WTC11 (cell line): ENCODE data around the gene ORC3. TPM values are rescaled to one million over a fixed set of nuclear protein-coding genes. Genes with fewer than 3 reads are reported as not detected.

Experiments used
- ARID4B ChIP-seq: sonication (generic); formaldehyde crosslinking; IDR thresholded peaks from 2 replicates; pipeline ENCODE4 v1.8.0; 2023; ENCODE audit warnings: missing genetic modification reagents, mild to moderate bottlenecking, borderline replicate concordance
- ATF1 ChIP-seq: sonication (generic); formaldehyde crosslinking; IDR thresholded peaks from 2 replicates; pipeline ENCODE4 v1.8.1; 2023; ENCODE audit warnings: mild to moderate bottlenecking, moderate library complexity, missing genetic modification reagents
- ATF3 ChIP-seq: sonication (generic); formaldehyde crosslinking; conservative IDR thresholded peaks from 2 replicates; pipeline ENCODE4 v1.8.1; 2022; ENCODE audit warnings: mild to moderate bottlenecking, missing genetic modification reagents
- ATF6 ChIP-seq: sonication (generic); formaldehyde crosslinking; IDR thresholded peaks from 2 replicates; pipeline ENCODE4 v1.8.1; 2023; ENCODE audit warnings: mild to moderate bottlenecking, missing genetic modification reagents
- CDX4 ChIP-seq: fragments of 250-450 bp; sonication (Bioruptor Pico); IDR thresholded peaks from 2 replicates; pipeline ENCODE4 v1.9.0; 2021; ENCODE audit warnings: moderate library complexity, mild to moderate bottlenecking, inconsistent platforms, borderline replicate concordance
- CREB1 ChIP-seq: sonication (generic); formaldehyde crosslinking; IDR thresholded peaks from 2 replicates; pipeline ENCODE4 v1.8.0; 2023; ENCODE audit warnings: mild to moderate bottlenecking, missing genetic modification reagents
- CREM ChIP-seq: sonication (generic); formaldehyde crosslinking; IDR thresholded peaks from 2 replicates; pipeline ENCODE4 v1.8.1; 2022; ENCODE audit warnings: mild to moderate bottlenecking, missing genetic modification reagents, moderate library complexity
- E2F1 ChIP-seq: sonication (generic); formaldehyde crosslinking; IDR thresholded peaks from 2 replicates; pipeline ENCODE4 v1.8.0; 2022; ENCODE audit warnings: mild to moderate bottlenecking, missing genetic modification reagents
- ETV6 ChIP-seq: sonication (generic); formaldehyde crosslinking; IDR thresholded peaks from 2 replicates; pipeline ENCODE4 v1.8.1; 2022; ENCODE audit warnings: mild to moderate bottlenecking, missing genetic modification reagents
- FOXK1 ChIP-seq: sonication (generic); formaldehyde crosslinking; IDR thresholded peaks from 2 replicates; pipeline ENCODE4 v1.8.0; 2022; ENCODE audit warnings: mild to moderate bottlenecking, moderate library complexity, missing genetic modification reagents
- GRHL2 ChIP-seq: fragments of 250-450 bp; sonication (Bioruptor Pico); IDR thresholded peaks from 2 replicates; pipeline ENCODE4 v1.8.0; 2022; ENCODE audit warnings: mild to moderate bottlenecking, moderate library complexity; ENCODE audit not compliant: insufficient replicate concordance, severe bottlenecking
- HMGXB4 ChIP-seq: sonication (generic); formaldehyde crosslinking; IDR thresholded peaks from 2 replicates; pipeline ENCODE4 v1.8.1; 2023; ENCODE audit warnings: mild to moderate bottlenecking, moderate library complexity, missing genetic modification reagents
- KAT7 ChIP-seq: sonication (generic); formaldehyde crosslinking; IDR thresholded peaks from 2 replicates; pipeline ENCODE4 v1.8.1; 2023; ENCODE audit warnings: missing genetic modification reagents, mild to moderate bottlenecking, borderline replicate concordance
- MLX ChIP-seq: sonication (generic); formaldehyde crosslinking; IDR thresholded peaks from 2 replicates; pipeline ENCODE4 v1.8.1; 2023; ENCODE audit warnings: mild to moderate bottlenecking, missing genetic modification reagents, moderate library complexity
- NR2C2 ChIP-seq: sonication (generic); formaldehyde crosslinking; IDR thresholded peaks from 2 replicates; pipeline ENCODE4 v1.8.0; 2022; ENCODE audit warnings: mild to moderate bottlenecking, missing genetic modification reagents
- SMAD3 ChIP-seq: sonication (generic); formaldehyde crosslinking; IDR thresholded peaks from 2 replicates; pipeline ENCODE4 v1.8.0; 2022; ENCODE audit warnings: missing genetic modification reagents, mild to moderate bottlenecking, borderline replicate concordance
- SP1 ChIP-seq: sonication (generic); formaldehyde crosslinking; conservative IDR thresholded peaks from 2 replicates; pipeline ENCODE4 v1.8.1; 2022; ENCODE audit warnings: missing genetic modification reagents
- TCF7 ChIP-seq: sonication (generic); formaldehyde crosslinking; IDR thresholded peaks from 2 replicates; pipeline ENCODE4 v1.8.0; 2022; ENCODE audit warnings: mild to moderate bottlenecking, low read depth, missing genetic modification reagents, moderate library complexity
- ZMAT4 ChIP-seq: fragments of 250-450 bp; sonication (Bioruptor Pico); IDR thresholded peaks from 2 replicates; pipeline ENCODE4 v1.9.0; 2021; ENCODE audit warnings: mild to moderate bottlenecking
- ZSCAN18 ChIP-seq: fragments of 250-450 bp; sonication (Bioruptor Pico); IDR thresholded peaks from 2 replicates; pipeline ENCODE4 v2.1.2; 2022; ENCODE audit warnings: mild to moderate bottlenecking, moderate library complexity
- total RNA-seq: library from RNA; stranded (reverse); gene quantifications from 3 replicates; pipeline ENCODE4 v1.2.3, GENCODE V29; 2021

ORC3 gene
- total RNA-seq, 1 experiment from 2014 or later, result 50.7 TPM

- peak; percentile 91; the same call in 1 of the 2 replicates for TF ChIP-seq ARID4B (CRISPR knock-in tag)
- peak; percentile 78 for TF ChIP-seq NR2C2 (CRISPR knock-in tag)
- TF ChIP-seq CREB1, result no peak
- no peak for TF ChIP-seq ZSCAN18
- TF ChIP-seq HMGXB4 (CRISPR knock-in tag), result 0 out of 2 replicates have a peak, but pooled peaks have one; percentile 27
- TF ChIP-seq GRHL2 (CRISPR knock-in tag), result no peak
- no peak for TF ChIP-seq E2F1 (CRISPR knock-in tag)
- TF ChIP-seq ATF6 (CRISPR knock-in tag), result no peak
- no peak for TF ChIP-seq ATF3 (CRISPR knock-in tag)
- TF ChIP-seq CREM, result peak; percentile 36; the same call in 1 of the 2 replicates
- TF ChIP-seq CDX4, result no peak
- TF ChIP-seq ZMAT4 (CRISPR knock-in tag), result no peak
- TF ChIP-seq ATF1 (CRISPR knock-in tag), result no peak
- TF ChIP-seq FOXK1 (CRISPR knock-in tag), result peak; percentile 91
- TF ChIP-seq TCF7 (CRISPR knock-in tag), result peak; percentile 61; the same call in 1 of the 2 replicates
- peak; percentile 88 for TF ChIP-seq KAT7
- TF ChIP-seq SP1 (CRISPR knock-in tag), result peak; percentile 84
- 0 out of 2 replicates have a peak, but pooled peaks have one; percentile 15 for TF ChIP-seq SMAD3 (CRISPR knock-in tag)
- no peak for TF ChIP-seq MLX (CRISPR knock-in tag)
- peak; percentile 79; the same call in 1 of the 2 replicates for TF ChIP-seq ETV6
Observed at GRCh38 chr6:87589693-87590416, at the start of gene ORC3, which contains the start of gene RARS2 (continued).
